Uterus (tissue), 4 donors: ENCODE data around the gene M1AP. TPM values are rescaled to one million over a fixed set of nuclear protein-coding genes. Genes with fewer than 3 reads are reported as not detected.

Experiments used
- DNase-seq, 2 donors: peaks; one replicate each; pipeline ENCODE4 v3.0.0-alpha.2; 2019 to 2020
- H3K27ac ChIP-seq, 2 donors: fragments of 200-600 bp; sonication (generic); 1 replicate in 1 of 2; 2 replicates in 1 of 2; pipeline ENCODE4 v1.5.1; 2016 to 2018
- H3K27me3 ChIP-seq, 2 donors: fragments of 200-600 bp; sonication (generic); one replicate each; pipeline ENCODE4 v1.5.1; 2018 to 2019; ENCODE audit warnings: control low read depth in 1 of 2
- H3K36me3 ChIP-seq, 2 donors: fragments of 200-600 bp; sonication (generic); one replicate each; pipeline ENCODE4 v1.5.1; 2019; ENCODE audit warnings: control low read depth in 1 of 2
- H3K4me1 ChIP-seq, 2 donors: fragments of 200-600 bp; sonication (generic); one replicate each; pipeline ENCODE4 v1.5.1; 2018 to 2019; ENCODE audit warnings: control low read depth in 1 of 2
- H3K4me3 ChIP-seq, 2 donors: fragments of 200-600 bp; sonication (generic); 1 replicate in 1 of 2; 2 replicates in 1 of 2; pipeline ENCODE4 v1.5.1; 2018 to 2019; ENCODE audit warnings: mild to moderate bottlenecking in 1 of 2
- H3K9me3 ChIP-seq, 2 donors: fragments of 200-600 bp; sonication (generic); one replicate each; pipeline ENCODE4 v1.5.1; 2019; ENCODE audit warnings: control low read depth in 1 of 2
- POLR2A ChIP-seq, 2 donors: fragments of 450-650 bp; IDR thresholded peaks; one replicate each; pipeline ENCODE4 v1.6.1; 2016; ENCODE audit warnings: antibody characterized with exemption in 2 of 2, mild to moderate bottlenecking in 1 of 2, moderate library complexity in 1 of 2
- intact Hi-C: fragments of 100-400 bp; cut with DNase I; formaldehyde crosslinking; loops from one replicate; pipeline ENCODE4 v1.15.1; 2023; ENCODE audit warnings: low total_unique reads
- total RNA-seq, 4 donors: library from RNA; depleted of rRNA in 3 of 4; stranded (reverse); fragments of >200 nt in 3 of 4; gene quantifications; one replicate each; pipeline versions ENCODE4 v1.1.0 to v1.2.4, GENCODE V29; 2014 to 2023
- TF ChIP-seq, protein P1 (sequence below), 4 experiments: fragments of 200-600 bp in 2 of 4; fragments of 450-650 bp in 2 of 4; sonication (generic) in 2 of 4; IDR thresholded peaks; one replicate each; pipeline ENCODE4 v1.5.1; 2016 to 2019; ENCODE audit warnings: antibody characterized with exemption in 4 of 4, mild to moderate bottlenecking in 2 of 4, moderate library complexity in 1 of 4
- donor health status: DM: yes; HTN: yes; CAD: no.

The M1AP gene
- total RNA-seq, 4 donors from 2014 or later: 0.49 to 0.76 TPM; not detected in 2

DNA sequence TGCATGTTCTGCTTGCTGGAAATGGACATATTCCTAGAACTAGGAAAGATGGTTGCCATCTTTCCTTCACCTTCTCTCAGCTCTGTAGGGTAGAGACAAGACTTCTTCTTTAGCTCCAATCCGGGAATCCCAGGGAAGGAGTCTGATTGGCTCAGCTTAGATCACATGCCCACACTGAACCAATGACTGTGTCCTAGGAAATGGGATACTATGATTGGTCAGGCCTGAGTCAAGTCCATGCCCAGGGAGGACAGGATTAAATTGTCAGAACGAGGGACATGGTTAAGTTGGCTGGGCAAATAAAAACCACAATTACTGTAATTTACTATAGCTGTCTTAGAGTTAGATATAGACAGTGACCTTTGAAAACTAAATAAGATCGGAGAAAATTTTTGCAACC is 37.3 kb upstream of the M1AP start:
- no peak for DNase-seq
- no peaks in the 10 kb centered on the region for H3K36me3 ChIP-seq
- no peaks in the 10 kb centered on the region for H3K4me1 ChIP-seq
- intact Hi-C loops: no loop called here
- H3K4me3 ChIP-seq: no peak overlapping the region
- no peaks in the 10 kb centered on the region for H3K9me3 ChIP-seq
- H3K27me3 ChIP-seq: no peaks in the 10 kb centered on the region
- no peak for TF ChIP-seq POLR2A (IDR thresholded peaks at IDR 0.05)
- TF ChIP-seq, protein P1, sequence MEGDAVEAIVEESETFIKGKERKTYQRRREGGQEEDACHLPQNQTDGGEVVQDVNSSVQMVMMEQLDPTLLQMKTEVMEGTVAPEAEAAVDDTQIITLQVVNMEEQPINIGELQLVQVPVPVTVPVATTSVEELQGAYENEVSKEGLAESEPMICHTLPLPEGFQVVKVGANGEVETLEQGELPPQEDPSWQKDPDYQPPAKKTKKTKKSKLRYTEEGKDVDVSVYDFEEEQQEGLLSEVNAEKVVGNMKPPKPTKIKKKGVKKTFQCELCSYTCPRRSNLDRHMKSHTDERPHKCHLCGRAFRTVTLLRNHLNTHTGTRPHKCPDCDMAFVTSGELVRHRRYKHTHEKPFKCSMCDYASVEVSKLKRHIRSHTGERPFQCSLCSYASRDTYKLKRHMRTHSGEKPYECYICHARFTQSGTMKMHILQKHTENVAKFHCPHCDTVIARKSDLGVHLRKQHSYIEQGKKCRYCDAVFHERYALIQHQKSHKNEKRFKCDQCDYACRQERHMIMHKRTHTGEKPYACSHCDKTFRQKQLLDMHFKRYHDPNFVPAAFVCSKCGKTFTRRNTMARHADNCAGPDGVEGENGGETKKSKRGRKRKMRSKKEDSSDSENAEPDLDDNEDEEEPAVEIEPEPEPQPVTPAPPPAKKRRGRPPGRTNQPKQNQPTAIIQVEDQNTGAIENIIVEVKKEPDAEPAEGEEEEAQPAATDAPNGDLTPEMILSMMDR (IDR thresholded peaks at IDR 0.05): no peak
- H3K27ac ChIP-seq: no peak overlapping the region

DNA sequence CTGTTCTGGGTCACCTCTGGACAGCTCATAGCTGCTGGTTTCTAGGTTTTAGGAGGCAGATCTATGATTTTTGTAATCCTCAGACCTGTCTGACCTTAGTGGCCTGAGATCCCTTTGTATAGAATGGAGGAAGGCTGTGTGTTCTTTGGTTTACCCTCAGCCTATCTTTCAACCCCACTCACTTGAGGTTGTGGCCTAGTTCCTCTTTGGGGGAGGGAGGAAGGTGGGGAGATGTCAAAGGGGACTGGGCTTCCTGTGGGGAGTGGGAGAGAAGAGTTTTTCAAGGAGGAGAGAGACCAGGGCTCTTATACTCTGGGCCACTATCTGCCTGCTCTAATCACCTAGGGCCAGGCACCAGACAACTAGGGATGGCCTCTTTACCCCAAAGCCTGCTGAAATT is 34.4 kb upstream of the M1AP start:
- DNase-seq: no peak
- Histone ChIP-seq H3K27ac (no peak overlapping the region), H3K27me3 (no peaks in the 10 kb centered on the region), H3K4me3 (no peak overlapping the region), H3K9me3 (no peaks in the 10 kb centered on the region), H3K36me3 (no peaks in the 10 kb centered on the region), H3K4me1 (no peaks in the 10 kb centered on the region)
- intact Hi-C loops: no loop called here
- TF ChIP-seq, protein P1 (IDR thresholded peaks at IDR 0.05): no peak
- TF ChIP-seq POLR2A (IDR thresholded peaks at IDR 0.05): no peak

DNA sequence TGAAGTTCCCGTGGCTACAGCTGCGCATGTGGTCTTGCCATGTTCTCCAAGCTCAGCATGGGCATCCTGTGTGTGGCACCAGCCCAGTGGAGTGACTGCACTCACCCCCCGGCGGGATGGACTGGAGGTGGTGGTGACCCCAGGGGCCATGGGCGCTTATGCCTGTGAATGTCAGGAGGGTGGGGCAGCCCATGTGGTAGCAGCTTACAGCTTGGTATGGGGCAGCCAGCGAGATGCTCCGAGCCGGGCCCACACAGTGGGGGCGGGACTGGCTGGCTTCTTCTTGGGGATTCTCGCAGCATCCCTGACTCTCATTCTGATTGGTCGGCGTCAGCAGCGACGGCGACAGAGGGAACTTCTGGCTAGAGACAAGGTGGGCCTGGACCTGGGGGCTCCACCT is 31.5 kb upstream of the M1AP start:
- Histone ChIP-seq H3K27ac (no peak overlapping the region), H3K4me1 (no peaks in the 10 kb centered on the region), H3K27me3 (no peaks in the 10 kb centered on the region), H3K4me3 (no peak overlapping the region), H3K9me3 (no peaks in the 10 kb centered on the region), H3K36me3 (no peaks in the 10 kb centered on the region)
- TF ChIP-seq POLR2A (IDR thresholded peaks at IDR 0.05): no peak
- TF ChIP-seq, protein P1 (IDR thresholded peaks at IDR 0.05): no peak
- intact Hi-C loops: no loop called here
- DNase-seq: no peak

DNA sequence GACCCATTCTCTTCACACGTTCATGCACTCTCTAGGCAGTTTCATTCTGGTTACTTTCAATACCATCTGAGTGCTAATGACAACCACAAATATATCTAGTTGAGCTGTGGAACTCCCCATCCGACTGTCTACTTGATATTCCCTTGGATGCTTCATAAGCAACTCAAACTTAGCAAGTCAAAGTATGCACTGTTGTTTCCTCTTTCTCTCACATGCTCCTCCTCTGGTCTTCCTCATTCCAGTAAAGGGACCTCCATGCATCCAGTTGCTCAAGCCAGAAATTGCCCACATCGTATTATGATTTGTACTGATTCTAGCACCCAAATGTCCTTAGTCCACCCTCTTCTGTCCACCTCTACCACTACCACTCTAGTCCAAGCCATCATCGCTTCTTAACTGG is 28.2 kb upstream of the M1AP start:
- no peaks in the 10 kb centered on the region for H3K27me3 ChIP-seq
- H3K27ac ChIP-seq: no peak overlapping the region
- DNase-seq: no peak
- TF ChIP-seq POLR2A (IDR thresholded peaks at IDR 0.05): no peak
- TF ChIP-seq, protein P1 (IDR thresholded peaks at IDR 0.05): no peak
- intact Hi-C loops: no loop called here
- H3K4me3 ChIP-seq: no peak overlapping the region
- no peaks in the 10 kb centered on the region for H3K36me3 ChIP-seq
- H3K9me3 ChIP-seq: no peaks in the 10 kb centered on the region
- no peaks in the 10 kb centered on the region for H3K4me1 ChIP-seq

DNA sequence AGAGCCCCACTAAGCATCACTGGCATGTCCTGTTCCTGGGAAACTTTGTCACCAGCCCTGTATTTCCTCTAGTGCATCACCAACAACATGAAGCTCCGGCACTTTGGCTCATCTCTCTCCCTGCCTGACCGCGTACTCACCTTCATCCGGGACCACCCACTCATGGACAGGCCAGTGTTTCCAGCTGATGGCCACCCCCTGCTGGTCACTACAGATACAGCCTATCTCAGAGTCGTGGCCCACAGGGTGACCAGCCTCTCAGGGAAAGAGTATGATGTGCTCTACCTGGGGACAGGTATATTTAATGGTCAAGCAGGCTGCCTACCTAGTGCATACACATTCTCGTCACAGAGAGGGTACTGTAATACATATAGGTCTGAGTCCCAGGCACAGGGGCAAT is 27.0 kb upstream of the M1AP start:
- intact Hi-C loops: no loop called here
- Histone ChIP-seq H3K9me3 (no peaks in the 10 kb centered on the region), H3K4me3 (no peak overlapping the region), H3K27me3 (no peaks in the 10 kb centered on the region), H3K27ac (no peak overlapping the region), H3K4me1 (no peaks in the 10 kb centered on the region), H3K36me3 (no peaks in the 10 kb centered on the region)
- no peak for TF ChIP-seq POLR2A (IDR thresholded peaks at IDR 0.05)
- TF ChIP-seq, protein P1 (IDR thresholded peaks at IDR 0.05): no peak
- DNase-seq: no peak
